Naive B cell (primary cell): Measurements from ENCODE around the gene MAP2K5. TPM values are rescaled to one million over a fixed set of nuclear protein-coding genes. Genes with fewer than 3 reads are reported as not detected.

Source experiments
- ATAC-seq, 2 donors: fragments of 150-1000 bp; cut with Tn5 transposase; 2 replicates each; pipeline ENCODE4 v1.10.0; 2021; ENCODE audit warnings: low read depth in 2 of 2, mild to moderate bottlenecking in 2 of 2, moderate library complexity in 2 of 2
- DNase-seq: peaks from one replicate; pipeline ENCODE4 v3.0.0; 2022
- H3K27ac Mint-ChIP-seq, 6 donors: one replicate each; pipeline ENCODE4 v1.8.0; 2020 to 2022; ENCODE audit warnings: mild to moderate bottlenecking in 6 of 6, mixed read lengths in 6 of 6, moderate library complexity in 5 of 6, inconsistent platforms in 2 of 6
- H3K27me3 Mint-ChIP-seq, 3 donors: one replicate each; pipeline ENCODE4 v1.8.0; 2021 to 2022; ENCODE audit warnings: mixed read lengths in 3 of 3, mild to moderate bottlenecking in 1 of 3
- H3K36me3 Mint-ChIP-seq, 2 donors: one replicate each; pipeline ENCODE4 v1.8.0; 2020 to 2022; ENCODE audit warnings: mixed read lengths in 2 of 2, inconsistent platforms in 1 of 2, mild to moderate bottlenecking in 1 of 2
- H3K4me1 Mint-ChIP-seq, 3 donors: one replicate each; pipeline ENCODE4 v1.8.0; 2020 to 2022; ENCODE audit warnings: mixed read lengths in 3 of 3, inconsistent platforms in 1 of 3, mild to moderate bottlenecking in 1 of 3, moderate library complexity in 1 of 3
- H3K4me3 Mint-ChIP-seq, 8 donors: one replicate each; pipeline ENCODE4 v1.8.0; 2020 to 2022; ENCODE audit warnings: mild to moderate bottlenecking in 8 of 8, mixed read lengths in 8 of 8, moderate library complexity in 8 of 8, inconsistent platforms in 2 of 8
- H3K9me3 Mint-ChIP-seq, 7 donors: one replicate each; pipeline ENCODE4 v1.8.0; 2020 to 2022; ENCODE audit warnings: mixed read lengths in 7 of 7, mild to moderate bottlenecking in 5 of 7, inconsistent platforms in 2 of 7, moderate library complexity in 1 of 7
- polyA plus RNA-seq, 6 donors: library from polyadenylated mRNA; unstranded; fragments of 300-500 nt; fragmentation: Illumina TruSeq; gene quantifications; one replicate each; pipeline ENCODE4 v1.2.3, GENCODE V29; 2021; ENCODE audit warnings: low read depth in 6 of 6

Gene MAP2K5
- polyA plus RNA-seq, 6 donors from 2014 or later: 11.4 to 23.1 (median 14.7) TPM

GRCh38 chr15:67740405-67740804, 197.9 kb downstream of the MAP2K5 start:
- DNase-seq: no peak
- Mint-ChIP-seq H3K36me3 (no peaks in the 10 kb centered on the region), H3K27ac (peak overlapping the region in 1 of 6 donors; percentile 33), H3K9me3 (no peaks in the 10 kb centered on the region), H3K27me3 (no peaks in the 10 kb centered on the region), H3K4me1 (peaks cover 7 to 8% (median 8%) of the 10 kb centered on the region in 3 donors), H3K4me3 (no peak overlapping the region)
- ATAC-seq: no peak

GRCh38 chr15:67741308-67741707, 198.8 kb downstream of the MAP2K5 start:
- ATAC-seq (no peak), DNase-seq (no peak)
- Mint-ChIP-seq H3K27me3 (no peaks in the 10 kb centered on the region), H3K36me3 (no peaks in the 10 kb centered on the region), H3K4me3 (no peak overlapping the region), H3K27ac (no peak overlapping the region), H3K4me1 (peaks cover 0 to 3% (median 0%) of the 10 kb centered on the region in 3 donors), H3K9me3 (no peaks in the 10 kb centered on the region)

- H3K4me3 Mint-ChIP-seq: peak overlapping the region in 1 of 8 donors; percentile 59
- H3K27me3 Mint-ChIP-seq: no peaks in the 10 kb centered on the region
- DNase-seq: no peak
- peak overlapping the region in 2 of 6 donors; percentile 15 to 24 for H3K27ac Mint-ChIP-seq
- H3K36me3 Mint-ChIP-seq: no peaks in the 10 kb centered on the region
- no peak for ATAC-seq
- peaks cover 0 to 8% (median 0%) of the 10 kb centered on the region in 3 donors for H3K4me1 Mint-ChIP-seq
- no peaks in the 10 kb centered on the region for H3K9me3 Mint-ChIP-seq
These were observed 201.1 kb downstream of the MAP2K5 start for GRCh38 chr15:67743558-67743957.

- Mint-ChIP-seq H3K27ac (no peak overlapping the region), H3K36me3 (no peaks in the 10 kb centered on the region), H3K4me1 (peaks cover 0 to 8% (median 0%) of the 10 kb centered on the region in 3 donors), H3K27me3 (no peaks in the 10 kb centered on the region), H3K9me3 (no peaks in the 10 kb centered on the region), H3K4me3 (no peak overlapping the region)
- ATAC-seq (no peak), DNase-seq (no peak)
These were observed 202.0 kb downstream of the MAP2K5 start for GRCh38 chr15:67744331-67745072.

GRCh38 chr15:67745073-67746006, 202.8 kb downstream of the MAP2K5 start:
- Mint-ChIP-seq H3K4me3 (no peak overlapping the region), H3K4me1 (peaks cover 0 to 8% (median 0%) of the 10 kb centered on the region in 3 donors)

GRCh38 chr15:67746022-67746421, 203.5 kb downstream of the MAP2K5 start:
- H3K27me3 Mint-ChIP-seq: no peaks in the 10 kb centered on the region
- H3K4me1 Mint-ChIP-seq: peaks cover 0 to 13% (median 4%) of the 10 kb centered on the region in 3 donors
- peaks cover 0 to 4% of the 10 kb centered on the region in 2 donors for H3K36me3 Mint-ChIP-seq
- no peak for ATAC-seq
- no peaks in the 10 kb centered on the region for H3K9me3 Mint-ChIP-seq
- H3K4me3 Mint-ChIP-seq: no peak overlapping the region
- no peak overlapping the region for H3K27ac Mint-ChIP-seq
- DNase-seq: no peak

More at GRCh38 chr15:67745073-67746006, 202.8 kb downstream of the MAP2K5 start:
- Mint-ChIP-seq H3K9me3 (no peaks in the 10 kb centered on the region), H3K36me3 (no peaks in the 10 kb centered on the region), H3K27ac (no peak overlapping the region), H3K27me3 (no peaks in the 10 kb centered on the region)
- DNase-seq: no peak
- no peak for ATAC-seq

- Mint-ChIP-seq H3K36me3 (peaks cover 0 to 4% of the 10 kb centered on the region in 2 donors), H3K9me3 (no peaks in the 10 kb centered on the region), H3K4me3 (no peak overlapping the region), H3K27ac (no peak overlapping the region), H3K27me3 (no peaks in the 10 kb centered on the region), H3K4me1 (peaks cover 0 to 13% (median 4%) of the 10 kb centered on the region in 3 donors)
- DNase-seq (no peak), ATAC-seq (no peak)
These were observed 203.9 kb downstream of the MAP2K5 start for GRCh38 chr15:67746450-67746849.

- Mint-ChIP-seq H3K36me3 (peaks cover 0 to 4% of the 10 kb centered on the region in 2 donors), H3K4me1 (peaks cover 0 to 13% (median 4%) of the 10 kb centered on the region in 3 donors), H3K9me3 (no peaks in the 10 kb centered on the region), H3K27me3 (no peaks in the 10 kb centered on the region), H3K27ac (no peak overlapping the region), H3K4me3 (no peak overlapping the region)
- ATAC-seq: no peak
- no peak for DNase-seq
These were observed 205.4 kb downstream of the MAP2K5 start for GRCh38 chr15:67747921-67748320.

- H3K4me1 Mint-ChIP-seq: peaks cover 0 to 24% (median 4%) of the 10 kb centered on the region in 3 donors
These were observed 207.9 kb downstream of the MAP2K5 start for GRCh38 chr15:67750371-67750770.

GRCh38 chr15:67753891-67754290, 211.4 kb downstream of the MAP2K5 start:
- DNase-seq (no peak), ATAC-seq (no peak)
- no peak overlapping the region for H3K27ac Mint-ChIP-seq
- H3K27me3 Mint-ChIP-seq: no peaks in the 10 kb centered on the region
- H3K4me3 Mint-ChIP-seq: no peak overlapping the region
- H3K4me1 Mint-ChIP-seq: peaks cover 12 to 35% (median 18%) of the 10 kb centered on the region in 3 donors
- peaks cover 8% of the 10 kb centered on the region in 2 donors for H3K36me3 Mint-ChIP-seq
- peaks cover 0 to 5% (median 2%) of the 10 kb centered on the region in 7 donors for H3K9me3 Mint-ChIP-seq

More at GRCh38 chr15:67750371-67750770, 207.9 kb downstream of the MAP2K5 start:
- no peaks in the 10 kb centered on the region for H3K27me3 Mint-ChIP-seq
- peaks cover 0 to 5% (median 2%) of the 10 kb centered on the region in 7 donors for H3K9me3 Mint-ChIP-seq
- ATAC-seq: no peak
- no peak overlapping the region for H3K4me3 Mint-ChIP-seq
- H3K27ac Mint-ChIP-seq: peak overlapping the region in 1 of 6 donors; percentile 29
- peaks cover 6 to 7% of the 10 kb centered on the region in 2 donors for H3K36me3 Mint-ChIP-seq
- no peak for DNase-seq

GRCh38 chr15:67755264-67755663, 212.8 kb downstream of the MAP2K5 start:
- Mint-ChIP-seq H3K4me1 (peaks cover 13 to 37% (median 18%) of the 10 kb centered on the region in 3 donors), H3K9me3 (peaks cover 0 to 5% (median 2%) of the 10 kb centered on the region in 7 donors), H3K4me3 (no peak overlapping the region), H3K27ac (no peak overlapping the region), H3K27me3 (no peaks in the 10 kb centered on the region), H3K36me3 (peaks cover 8% of the 10 kb centered on the region in 2 donors)
- DNase-seq (no peak), ATAC-seq (no peak)

- Mint-ChIP-seq H3K4me3 (no peak overlapping the region), H3K36me3 (peaks cover 4 to 8% of the 10 kb centered on the region in 2 donors), H3K4me1 (peaks cover 15 to 35% (median 16%) of the 10 kb centered on the region in 3 donors), H3K27ac (peak overlapping the region in 2 of 6 donors; percentile 64 to 74), H3K27me3 (no peaks in the 10 kb centered on the region), H3K9me3 (peaks cover 0 to 5% (median 2%) of the 10 kb centered on the region in 7 donors)
- DNase-seq (no peak), ATAC-seq (no peak)
These were observed 213.4 kb downstream of the MAP2K5 start for GRCh38 chr15:67755936-67756335.

GRCh38 chr15:67758619-67759300, 216.3 kb downstream of the MAP2K5 start:
- DNase-seq (no peak), ATAC-seq (no peak)
- no peaks in the 10 kb centered on the region for H3K27me3 Mint-ChIP-seq
- peak overlapping the region in 1 of 6 donors; percentile 75 for H3K27ac Mint-ChIP-seq
- peaks cover 0 to 5% (median 2%) of the 10 kb centered on the region in 7 donors for H3K9me3 Mint-ChIP-seq
- peaks cover 36 to 51% (median 43%) of the 10 kb centered on the region in 3 donors for H3K4me1 Mint-ChIP-seq
- H3K36me3 Mint-ChIP-seq: peaks cover 4 to 8% of the 10 kb centered on the region in 2 donors
- H3K4me3 Mint-ChIP-seq: no peak overlapping the region
